Lung (tissue), 12 donors: ENCODE measurements around the gene GTF2F2. TPM values are rescaled to one million over a fixed set of nuclear protein-coding genes. Genes with fewer than 3 reads are reported as not detected.

Experiments used
- ATAC-seq: fragments of 200-7000 bp; cut with Tn5 transposase; one replicate; pipeline ENCODE4 v1.9.1; 2020; ENCODE audit warnings: moderate number of reproducible peaks; ENCODE audit not compliant: insufficient read depth, low FRiP score
- DNase-seq, 3 donors: peaks; one replicate each; pipeline ENCODE4 v3.0.0-alpha.2; 2013 to 2017
- H3K27ac ChIP-seq, 2 donors: one replicate each; pipeline ENCODE4 v1.5.1; 2013; ENCODE audit warnings: mild to moderate bottlenecking in 2 of 2, moderate library complexity in 2 of 2, control low read depth in 1 of 2, inconsistent platforms in 1 of 2, low read depth in 1 of 2, low read length in 1 of 2
- H3K27me3 ChIP-seq, 3 donors: one replicate each; pipeline ENCODE4 v1.5.1; 2013; ENCODE audit warnings: low read length in 2 of 3; ENCODE audit not compliant: control insufficient read depth in 3 of 3, insufficient read depth in 3 of 3
- H3K36me3 ChIP-seq, 4 donors: one replicate each; pipeline ENCODE4 v1.5.1; 2013; ENCODE audit warnings: low read length in 4 of 4, mild to moderate bottlenecking in 1 of 4, moderate library complexity in 1 of 4; ENCODE audit not compliant: control insufficient read depth in 4 of 4, insufficient read depth in 4 of 4
- H3K4me1 ChIP-seq, 5 donors: one replicate each; pipeline ENCODE4 v1.5.1; 2013; ENCODE audit warnings: low read length in 5 of 5, mild to moderate bottlenecking in 2 of 5, moderate library complexity in 1 of 5; ENCODE audit not compliant: control insufficient read depth in 5 of 5, insufficient read depth in 5 of 5
- H3K4me3 ChIP-seq: one replicate; pipeline ENCODE4 v1.5.1; 2013; ENCODE audit warnings: mild to moderate bottlenecking, control low read depth, moderate library complexity
- H3K9ac ChIP-seq, 2 donors: one replicate each; pipeline ENCODE4 v1.5.1; 2013; ENCODE audit warnings: low read length in 2 of 2, control low read depth in 1 of 2; ENCODE audit not compliant: insufficient read depth in 1 of 2
- H3K9me3 ChIP-seq, 4 donors: one replicate each; pipeline ENCODE4 v1.5.1; 2013; ENCODE audit warnings: low read length in 3 of 4, mild to moderate bottlenecking in 1 of 4, moderate library complexity in 1 of 4; ENCODE audit not compliant: control insufficient read depth in 4 of 4, insufficient read depth in 3 of 4
- WGBS, 2 donors: extraction: QIAGEN DNeasy Blood & Tissue Kit; methylation state at CpG; one replicate each; pipeline ENCODE4 v1.1.7; 2013; 5-methylcytosine and 5-hydroxymethylcytosine counted together
- polyA plus RNA-seq, 2 donors: library from polyadenylated mRNA; stranded (reverse); fragments of 200-250 nt; gene quantifications; one replicate each; pipeline ENCODE4 v1.2.1, GENCODE V29; 2013
- total RNA-seq, 2 donors: library from RNA; depleted of rRNA in 1 of 2; stranded (reverse); fragments of >200 nt in 1 of 2; gene quantifications; one replicate each; pipeline ENCODE4 v1.2.1, GENCODE V29; 2014 to 2021
- TF ChIP-seq, protein P1 (sequence below): IDR thresholded peaks from 2 replicates; pipeline ENCODE4 v1.5.1; 2012; ENCODE audit warnings: mild to moderate bottlenecking; ENCODE audit errors: control extremely low read depth, extremely low read depth
- donor health status: control.
- donor health status: control.
- donor health status: Bipolar disorder and iron deficiency.
- donor health status: healthy.
- donor health status: DM: yes; HTN: yes; CAD: no.

The GTF2F2 gene
- total and polyA plus RNA-seq, 4 donors, result 13.7 to 21.3 (median 14.3) TPM

DNA sequence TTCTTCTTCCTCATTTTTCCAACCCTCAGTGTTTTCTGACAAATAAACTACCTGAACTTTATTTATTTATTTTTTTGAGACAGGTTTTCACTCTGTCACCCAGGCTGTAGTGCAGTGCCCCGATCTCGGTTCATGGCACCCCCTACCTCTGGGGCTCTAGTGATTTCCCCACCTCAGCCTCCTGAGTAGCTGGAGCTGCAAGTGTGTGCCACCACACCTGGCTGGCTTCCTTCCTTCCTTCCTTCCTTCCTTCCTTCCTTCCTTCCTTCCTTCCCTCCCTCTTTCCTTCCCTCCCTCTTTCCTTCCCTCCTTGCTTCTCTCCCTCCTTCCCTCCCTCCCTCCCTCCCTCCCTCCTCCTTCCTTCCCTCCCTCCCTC lies 48.2 kb downstream of the GTF2F2 start:
- peak overlapping the region in 1 of 2 donors; percentile 76 for H3K27ac ChIP-seq
- H3K4me1 ChIP-seq, result peaks cover 0 to 2% (median 0%) of the 10 kb centered on the region in 5 donors
- DNase-seq (no peak), ATAC-seq (no peak)
- no peaks in the 10 kb centered on the region for H3K9me3 ChIP-seq
- H3K36me3 ChIP-seq, result peaks cover 0 to 3% (median 1%) of the 10 kb centered on the region in 4 donors
- no peak overlapping the region for H3K4me3 ChIP-seq
- H3K27me3 ChIP-seq, result no peaks in the 10 kb centered on the region
- H3K9ac ChIP-seq, result no peak overlapping the region
- WGBS, 2 donors, result 69 to 70% methylated on average over 2 of the region's 2 CpGs
- TF ChIP-seq, protein P1, sequence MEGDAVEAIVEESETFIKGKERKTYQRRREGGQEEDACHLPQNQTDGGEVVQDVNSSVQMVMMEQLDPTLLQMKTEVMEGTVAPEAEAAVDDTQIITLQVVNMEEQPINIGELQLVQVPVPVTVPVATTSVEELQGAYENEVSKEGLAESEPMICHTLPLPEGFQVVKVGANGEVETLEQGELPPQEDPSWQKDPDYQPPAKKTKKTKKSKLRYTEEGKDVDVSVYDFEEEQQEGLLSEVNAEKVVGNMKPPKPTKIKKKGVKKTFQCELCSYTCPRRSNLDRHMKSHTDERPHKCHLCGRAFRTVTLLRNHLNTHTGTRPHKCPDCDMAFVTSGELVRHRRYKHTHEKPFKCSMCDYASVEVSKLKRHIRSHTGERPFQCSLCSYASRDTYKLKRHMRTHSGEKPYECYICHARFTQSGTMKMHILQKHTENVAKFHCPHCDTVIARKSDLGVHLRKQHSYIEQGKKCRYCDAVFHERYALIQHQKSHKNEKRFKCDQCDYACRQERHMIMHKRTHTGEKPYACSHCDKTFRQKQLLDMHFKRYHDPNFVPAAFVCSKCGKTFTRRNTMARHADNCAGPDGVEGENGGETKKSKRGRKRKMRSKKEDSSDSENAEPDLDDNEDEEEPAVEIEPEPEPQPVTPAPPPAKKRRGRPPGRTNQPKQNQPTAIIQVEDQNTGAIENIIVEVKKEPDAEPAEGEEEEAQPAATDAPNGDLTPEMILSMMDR, result no peak

DNA sequence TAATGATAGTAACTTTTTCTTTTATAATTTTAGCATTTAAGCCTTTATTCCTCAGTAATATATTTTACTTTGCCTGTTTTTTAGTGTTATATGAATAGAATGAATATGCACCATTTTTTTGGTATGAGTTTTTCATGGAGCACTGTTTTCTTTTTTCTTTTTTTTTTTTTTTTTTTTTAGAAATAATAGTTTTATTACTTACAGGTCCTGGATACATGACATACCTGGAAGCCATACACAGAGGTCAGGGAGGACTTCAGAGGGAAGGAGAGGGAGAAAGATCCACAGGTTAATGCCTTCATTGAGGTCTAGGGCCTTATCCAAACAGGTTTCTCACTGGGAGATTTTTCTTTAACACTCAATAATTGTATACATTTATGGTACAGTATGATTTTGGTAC lies 54.2 kb downstream of the GTF2F2 start:
- TF ChIP-seq, protein P1, result no peak
- DNase-seq (no peak), ATAC-seq (no peak)
- Histone ChIP-seq H3K27me3 (no peaks in the 10 kb centered on the region), H3K9ac (no peak overlapping the region), H3K36me3 (peaks cover 0 to 3% (median 0%) of the 10 kb centered on the region in 4 donors), H3K4me1 (no peaks in the 10 kb centered on the region), H3K27ac (no peak overlapping the region), H3K4me3 (no peak overlapping the region), H3K9me3 (no peaks in the 10 kb centered on the region)

DNA sequence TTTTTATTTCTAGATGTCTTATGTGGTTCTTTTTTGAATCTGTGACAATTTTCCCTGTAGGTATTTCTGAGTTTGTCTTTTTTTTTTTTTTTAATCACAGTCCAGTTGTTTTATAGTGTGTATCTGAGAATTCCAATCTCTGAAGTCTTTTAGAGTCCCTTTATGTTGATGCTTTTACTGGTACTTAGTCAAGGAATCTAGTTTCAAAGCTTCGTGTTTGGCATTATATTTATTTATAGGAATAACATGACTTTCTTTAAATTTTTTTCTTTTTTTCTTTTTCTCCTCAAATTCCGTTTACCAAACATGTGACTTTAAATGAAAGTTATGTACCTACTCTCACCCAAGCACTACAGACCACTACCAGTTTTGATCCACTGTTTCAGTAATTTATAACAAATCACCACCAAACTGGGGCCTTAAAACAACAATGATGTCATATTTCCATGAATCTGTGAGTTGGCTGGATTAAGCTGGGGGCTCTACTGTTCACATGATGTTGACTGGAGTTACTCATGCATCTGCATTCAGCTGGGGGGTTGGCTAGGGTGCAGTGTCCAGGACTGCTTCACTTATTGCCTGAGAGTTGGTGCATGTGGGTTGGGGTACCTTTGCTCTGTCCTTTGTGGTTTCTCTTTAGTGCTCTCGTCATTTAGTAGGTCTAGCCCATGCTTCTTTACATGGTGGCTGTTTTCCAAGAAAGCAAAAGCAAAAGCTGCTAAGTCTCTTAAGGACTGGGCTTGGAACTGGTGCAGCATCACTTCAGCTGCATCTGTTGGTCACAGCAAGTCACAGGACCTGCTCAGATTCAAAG lies 58.2 kb downstream of the GTF2F2 start:
- ATAC-seq (no peak), DNase-seq (peak in 1 of 3 donors; percentile 17)
- Histone ChIP-seq H3K4me1 (peaks cover 0 to 2% (median 0%) of the 10 kb centered on the region in 5 donors), H3K9me3 (no peaks in the 10 kb centered on the region), H3K36me3 (peaks cover 0 to 3% (median 1%) of the 10 kb centered on the region in 4 donors), H3K27ac (no peak overlapping the region), H3K4me3 (no peak overlapping the region), H3K27me3 (no peaks in the 10 kb centered on the region), H3K9ac (no peak overlapping the region)
- TF ChIP-seq, protein P1, result no peak
- 75 to 83% methylated on average over 3 of the region's 3 CpGs for WGBS, 2 donors
